GM21528 (cell line): ENCODE measurements around the gene ABI1.
A peak's percentile ranks its signal among the peaks of the same experiment; 100 is the strongest.

Source experiments
- ATAC-seq: cut with Tn5 transposase; IDR thresholded peaks from one replicate; pipeline ENCODE4 v1.9.1; 2021; ENCODE audit warnings: mild to moderate bottlenecking, moderate library complexity; ENCODE audit not compliant: unreplicated experiment, low FRiP score

Gene ABI1

DNA sequence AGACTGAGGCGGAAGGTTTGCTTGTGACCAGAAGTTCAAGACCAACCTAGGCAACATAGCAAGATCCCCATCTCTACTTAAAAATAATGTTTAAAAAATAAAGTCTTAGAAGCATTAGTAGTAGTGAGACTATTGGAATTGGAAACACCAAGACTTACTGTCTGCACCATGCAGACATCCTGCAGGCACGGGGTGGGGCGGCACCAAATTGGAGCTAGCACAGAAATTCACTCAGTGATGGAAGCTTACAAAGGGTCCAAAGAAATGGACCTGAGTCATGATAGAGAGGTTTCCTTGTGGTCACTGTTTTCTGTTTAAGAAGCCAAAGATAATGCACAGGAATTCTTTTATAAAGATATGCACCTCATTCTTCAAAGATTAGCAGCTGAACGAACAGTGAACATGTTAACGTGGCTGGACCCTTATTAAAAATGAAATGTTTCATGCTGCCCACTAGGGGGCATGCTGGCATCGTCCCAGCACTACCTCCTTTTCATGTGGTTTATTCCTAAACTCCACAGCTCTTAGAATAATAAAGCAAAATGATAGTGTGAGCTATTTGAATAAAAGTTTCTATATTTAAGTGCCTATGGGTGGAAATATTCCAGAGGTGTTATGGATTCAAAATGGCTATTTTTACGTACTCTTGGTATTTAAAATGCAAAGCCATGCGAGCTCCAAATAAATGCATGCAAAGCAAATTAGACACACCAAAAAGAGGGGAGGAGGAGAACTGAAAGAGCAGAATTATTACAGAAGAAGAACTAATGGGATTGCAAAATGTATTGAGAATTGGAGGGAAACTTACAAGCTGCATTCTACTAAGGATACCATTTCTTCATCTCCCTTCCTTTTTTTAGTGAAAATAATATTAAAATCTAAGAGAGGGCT is 134.7 kb downstream of the ABI1 start:
- no peak for ATAC-seq

- ATAC-seq, result no peak
Measured at GRCh38 chr10:26723016-26723415, 137.7 kb downstream of the ABI1 start.

DNA sequence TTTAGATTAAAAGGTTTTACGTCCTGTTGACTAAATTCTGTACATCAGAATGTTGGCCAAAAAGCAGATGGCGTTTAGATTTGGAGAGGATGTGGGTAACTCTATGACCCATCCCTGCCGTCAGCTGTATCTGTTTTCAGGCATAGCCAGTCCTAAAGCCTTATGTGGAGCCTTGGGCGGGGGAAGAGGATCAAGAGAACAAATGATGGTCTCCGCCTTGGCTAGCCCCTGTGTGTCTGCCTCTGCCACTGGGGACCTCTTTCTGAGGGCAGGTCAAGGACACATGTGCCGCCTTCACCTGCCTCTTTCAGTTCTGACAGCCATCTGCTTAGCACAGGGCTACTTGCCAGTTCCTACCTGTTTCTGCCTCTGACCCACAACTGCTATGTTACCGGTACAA is 139.2 kb downstream of the ABI1 start:
- ATAC-seq, result no peak

DNA sequence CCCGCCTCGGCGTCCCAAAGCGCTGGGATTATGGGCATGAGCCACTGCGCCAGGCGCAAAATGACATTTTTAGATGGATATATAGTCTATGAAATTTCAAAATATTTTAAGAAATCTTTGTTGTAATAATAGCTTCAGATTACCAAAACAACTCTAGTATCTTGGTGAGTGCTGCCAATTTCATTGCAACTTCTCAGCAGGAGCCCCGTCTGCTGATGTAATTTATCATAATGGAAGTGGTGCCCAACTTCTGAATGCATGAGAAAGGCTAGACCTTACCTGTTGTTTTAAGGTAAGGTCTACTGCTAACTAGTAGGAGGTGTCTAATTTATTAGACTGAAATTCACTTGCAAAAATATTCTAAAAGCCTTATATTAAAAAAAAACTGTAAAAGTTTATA is 143.3 kb downstream of the ABI1 start:
- ATAC-seq, result no peak

DNA sequence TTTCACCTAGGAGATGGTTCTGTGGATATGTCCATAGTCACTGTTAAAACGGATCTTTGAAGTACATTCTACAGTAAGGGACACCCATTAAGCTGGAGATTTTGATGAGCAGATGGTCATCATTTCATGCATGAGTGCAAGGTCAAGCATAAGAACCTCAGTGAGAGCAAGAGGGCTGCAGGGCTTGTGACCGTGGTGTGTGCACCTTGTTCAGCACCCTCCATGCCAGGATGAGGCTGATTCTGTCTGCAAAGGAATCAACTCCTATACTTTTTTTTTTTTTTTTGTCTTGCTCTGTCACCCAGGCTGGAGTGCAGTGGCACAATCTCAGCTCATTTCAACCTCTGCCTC is 145.6 kb downstream of the ABI1 start:
- no peak for ATAC-seq

DNA sequence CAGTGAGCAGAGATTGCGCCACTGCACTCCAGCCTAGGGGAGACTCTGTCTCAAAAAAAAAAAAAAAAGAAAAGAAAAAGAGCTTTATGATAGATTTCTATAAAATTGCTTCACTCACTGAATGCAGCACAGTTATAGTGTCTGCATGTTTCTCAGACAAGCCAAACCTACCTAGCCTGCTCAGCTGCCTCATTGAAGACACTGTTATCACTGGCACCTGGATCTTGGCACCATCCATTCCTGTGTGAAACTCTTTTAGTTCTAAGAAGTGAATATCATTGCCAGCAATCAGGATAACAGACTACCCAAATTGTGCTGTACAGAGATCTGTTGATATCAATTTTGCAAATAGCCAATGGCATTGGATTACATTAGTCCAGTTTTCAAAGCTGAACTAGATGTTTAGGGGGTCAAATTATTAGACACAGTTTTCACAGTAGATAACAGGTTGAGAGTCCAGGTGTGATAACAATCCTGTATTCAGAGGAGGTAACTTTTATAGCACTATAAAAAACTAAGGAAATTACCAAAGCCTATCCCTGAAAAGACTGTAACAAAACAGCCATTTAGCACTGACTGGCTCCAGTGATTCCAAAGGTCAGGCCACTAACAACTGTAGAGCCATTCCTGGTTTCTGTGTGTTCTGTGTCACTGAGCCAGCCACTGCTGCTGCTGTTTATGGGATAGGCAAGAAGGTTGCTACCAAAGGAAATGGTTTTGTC is 146.2 kb downstream of the ABI1 start:
- ATAC-seq, result no peak

DNA sequence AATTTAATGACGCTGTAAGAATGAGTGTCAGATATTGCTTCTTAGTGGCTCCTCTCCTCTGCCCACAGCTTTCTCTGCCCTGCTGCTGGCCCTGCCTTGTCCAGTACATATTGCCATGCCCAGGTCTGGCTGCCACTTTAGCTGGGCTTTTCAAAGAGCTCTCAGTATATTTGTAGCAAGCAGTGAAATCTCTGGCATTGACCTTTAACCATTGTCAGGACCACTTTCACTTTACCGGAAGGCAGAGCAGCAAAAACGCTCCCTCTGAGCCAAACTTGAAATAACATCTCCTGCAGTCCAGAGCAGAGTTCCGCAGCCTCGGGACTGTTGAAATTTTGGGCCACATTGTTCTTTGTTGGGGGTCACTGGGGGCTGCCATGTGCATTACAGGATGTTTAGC is 149.4 kb downstream of the ABI1 start:
- ATAC-seq, result no peak

GRCh38 chr10:26706936-26707335 is 153.8 kb downstream of the ABI1 start:
- ATAC-seq, result no peak

DNA sequence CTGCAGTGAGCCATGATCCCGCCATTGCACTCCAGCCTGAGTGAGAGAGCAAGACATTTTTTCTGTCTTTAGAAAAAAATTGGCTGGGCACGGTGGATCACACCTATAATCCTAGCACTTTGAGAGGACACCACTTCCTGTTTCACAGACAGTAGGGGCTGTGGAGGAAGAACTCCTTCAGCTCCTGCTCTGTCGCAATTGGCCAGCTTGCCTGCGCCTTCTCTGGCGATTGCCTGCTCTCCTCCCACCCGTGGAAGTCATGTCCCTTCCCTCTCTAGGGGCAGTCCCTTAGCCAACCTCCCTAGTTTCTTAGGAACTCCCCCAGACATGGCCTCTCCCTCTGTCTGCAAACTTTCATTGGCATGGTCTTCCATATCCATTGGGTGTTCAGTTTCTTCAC is 154.6 kb downstream of the ABI1 start:
- ATAC-seq, result no peak

DNA sequence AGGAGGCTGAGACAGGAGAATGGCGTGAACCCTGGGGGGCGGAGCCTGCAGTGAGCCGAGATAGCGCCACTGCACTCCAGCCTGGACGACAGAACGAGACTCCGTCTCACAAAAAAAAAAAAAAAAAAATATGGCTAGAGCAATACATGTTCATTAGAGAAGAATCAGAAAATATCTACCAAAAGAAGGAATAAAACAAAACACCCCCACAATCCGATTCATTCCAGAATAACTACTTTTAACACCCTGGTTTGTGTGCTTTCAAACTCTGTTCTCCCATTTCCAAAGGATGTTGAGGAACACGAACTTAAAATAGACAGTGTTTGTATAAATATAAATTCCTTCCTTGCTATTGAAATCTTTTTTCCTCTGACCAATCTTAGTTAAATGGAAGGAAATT is 156.8 kb downstream of the ABI1 start:
- no peak for ATAC-seq

DNA sequence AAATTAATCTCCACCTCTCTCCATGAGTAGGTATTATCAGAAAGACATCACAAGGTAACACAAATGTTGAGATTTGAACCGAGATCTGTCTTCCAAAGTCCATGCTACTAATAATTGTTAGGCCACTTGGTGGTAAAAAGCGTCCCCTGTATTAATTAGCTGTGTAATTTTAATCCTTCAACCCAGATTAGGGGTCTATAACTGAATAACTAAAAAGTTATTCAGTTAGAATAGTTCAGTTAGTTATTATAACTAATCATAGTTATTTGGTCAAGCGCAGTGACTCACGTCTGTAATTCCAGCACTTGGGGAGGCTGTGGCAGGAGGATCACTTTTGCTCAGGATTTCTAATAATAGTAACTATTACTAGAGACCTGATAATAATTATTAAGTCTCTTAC is 157.7 kb downstream of the ABI1 start:
- no peak for ATAC-seq

GRCh38 chr10:26700884-26701630 is 159.7 kb downstream of the ABI1 start:
- ATAC-seq, result no peak

- ATAC-seq, result no peak
Measured at GRCh38 chr10:26699631-26700030, 161.1 kb downstream of the ABI1 start.

- no peak for ATAC-seq
Measured at GRCh38 chr10:26698909-26699308, 161.8 kb downstream of the ABI1 start.

DNA sequence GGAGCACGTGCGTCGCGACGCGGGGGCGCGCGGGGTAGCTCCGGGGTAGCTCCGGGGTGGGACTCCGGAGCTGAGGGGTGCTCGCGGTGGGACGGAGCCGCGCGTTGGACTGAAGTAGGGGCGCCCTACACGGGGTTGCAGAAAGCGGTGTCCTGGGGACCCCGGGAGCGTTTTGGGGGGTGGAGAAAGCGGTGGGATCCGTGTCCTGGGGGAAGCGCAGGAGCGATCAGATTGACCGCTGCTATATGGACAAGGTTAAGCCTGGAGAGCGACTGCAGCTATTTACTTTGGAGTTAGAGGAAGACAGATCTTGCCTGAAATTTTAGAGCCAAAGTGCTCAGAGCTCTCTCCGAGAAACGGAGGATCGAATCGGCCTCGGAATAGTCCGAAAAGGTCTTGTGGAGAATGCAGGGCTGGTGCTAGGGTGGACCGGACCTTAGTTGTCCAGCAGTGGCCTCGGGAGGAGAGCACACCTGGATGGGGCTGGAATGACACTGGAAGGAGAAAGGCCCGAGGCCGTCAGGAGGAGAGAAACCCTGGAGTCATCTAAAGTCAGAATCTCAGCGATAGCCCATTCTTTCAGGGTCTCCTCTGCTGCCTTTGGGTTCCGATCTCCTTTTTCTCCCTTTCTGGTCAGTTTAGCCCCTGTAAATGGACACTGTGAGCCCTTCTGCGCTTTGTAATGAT is 162.7 kb downstream of the ABI1 start:
- no peak for ATAC-seq

- peak; percentile 84 for ATAC-seq
Measured at GRCh38 chr10:26697163-26697921, 163.4 kb downstream of the ABI1 start, which contains the start of gene PDSS1. Gene PDSS1, plus strand, starts transcription at chr10:26697701. Its CDS starts 11 bp downstream, at chr10:26697712.

DNA sequence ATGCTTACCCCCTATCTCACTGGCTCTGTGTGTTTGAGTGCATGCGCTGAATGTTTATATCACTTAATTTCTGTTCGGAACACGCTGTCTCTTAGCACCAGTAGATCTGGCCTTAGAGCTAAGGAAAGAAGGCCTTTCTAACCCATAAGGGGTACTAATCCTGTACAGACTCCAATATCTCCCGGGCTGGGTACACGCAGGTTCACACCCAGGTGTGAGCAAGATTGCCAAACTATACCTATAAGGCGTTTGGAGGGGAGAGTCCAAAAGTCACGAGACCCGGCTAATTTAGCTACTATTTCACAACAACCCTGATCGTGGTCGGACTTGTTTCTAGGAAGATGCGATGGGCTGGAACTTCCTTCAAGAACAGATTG is 164.0 kb downstream of the ABI1 start:
- peak; percentile 5 for ATAC-seq
